HEK293T (cell line): ENCODE results near the gene FN1.
"Not testable (repeated sequence)": the region's sequence is repeated elsewhere in the genome, so short reads cannot be mapped to it uniquely, and the experiment has no call there.

Experiments
- CTCF ChIA-PET: fragments of 350-600 bp; formaldehyde crosslinking; extraction: SDS; loops from one replicate; lab custom pipeline; 2021; ENCODE audit warnings: antibody characterized with exemption, inconsistent platforms; lab: Yijun Ruan, JAX
- POLR2A ChIA-PET: fragments of 350-600 bp; formaldehyde crosslinking; extraction: SDS; loops from one replicate; lab custom pipeline; 2020; ENCODE audit warnings: antibody characterized with exemption, inconsistent platforms; lab: Yijun Ruan, JAX
- DNase-seq: peaks from one replicate; pipeline ENCODE4 v3.0.0; 2012; ENCODE audit warnings: mixed read lengths; ENCODE audit errors: extremely low spot score
- ARNT ChIP-seq: fragments of 450-650 bp; IDR thresholded peaks from 2 replicates; pipeline ENCODE4 v1.6.1; 2017; ENCODE audit warnings: mild to moderate bottlenecking
- BHLHE40 ChIP-seq: fragments of 450-650 bp; IDR thresholded peaks from 2 replicates; pipeline ENCODE4 v1.6.1; 2016; ENCODE audit warnings: mild to moderate bottlenecking, moderate library complexity, borderline replicate concordance
- CTBP1 ChIP-seq: fragments of 450-650 bp; IDR thresholded peaks from 2 replicates; pipeline ENCODE4 v1.6.1; 2016; ENCODE audit warnings: borderline replicate concordance
- ELF4 ChIP-seq: fragments of 450-650 bp; IDR thresholded peaks from 2 replicates; pipeline ENCODE4 v1.6.1; 2017; ENCODE audit warnings: antibody characterized with exemption
- FOXA1 ChIP-seq: fragments of 450-650 bp; IDR thresholded peaks from 2 replicates; pipeline ENCODE4 v1.6.1; 2016; ENCODE audit warnings: mild to moderate bottlenecking
- FOXK2 ChIP-seq: fragments of 450-650 bp; IDR thresholded peaks from 2 replicates; pipeline ENCODE4 v1.6.1; 2016; ENCODE audit warnings: mild to moderate bottlenecking
- FOXM1 ChIP-seq: fragments of 450-650 bp; IDR thresholded peaks from 2 replicates; pipeline ENCODE4 v1.6.1; 2017; ENCODE audit warnings: mild to moderate bottlenecking, borderline replicate concordance
- HDGF ChIP-seq: fragments of 450-650 bp; IDR thresholded peaks from 2 replicates; pipeline ENCODE4 v1.6.1; 2017; ENCODE audit warnings: antibody characterized with exemption, borderline replicate concordance
- L3MBTL2 ChIP-seq: fragments of 450-650 bp; conservative IDR thresholded peaks from 2 replicates; pipeline ENCODE4 v1.6.1; 2016; ENCODE audit warnings: mild to moderate bottlenecking
- LEF1 ChIP-seq: fragments of 450-650 bp; IDR thresholded peaks from 2 replicates; pipeline ENCODE4 v1.6.1; 2017; ENCODE audit warnings: mild to moderate bottlenecking, borderline replicate concordance
- NFRKB ChIP-seq: fragments of 450-650 bp; IDR thresholded peaks from 2 replicates; pipeline ENCODE4 v1.6.1; 2016; ENCODE audit warnings: mild to moderate bottlenecking, moderate library complexity
- SP1 ChIP-seq: fragments of 450-650 bp; IDR thresholded peaks from 2 replicates; pipeline ENCODE4 v1.6.1; 2017
- SUZ12 ChIP-seq: fragments of 450-650 bp; IDR thresholded peaks from 2 replicates; pipeline ENCODE4 v1.6.1; 2016; ENCODE audit warnings: mild to moderate bottlenecking
- TARDBP ChIP-seq: fragments of 450-650 bp; IDR thresholded peaks from 2 replicates; pipeline ENCODE4 v1.6.1; 2016
- ZNF384 ChIP-seq: fragments of 450-650 bp; IDR thresholded peaks from 2 replicates; pipeline ENCODE4 v1.6.1; 2016
- TF ChIP-seq, protein P1 (sequence below): fragments of 450-650 bp; IDR thresholded peaks from 2 replicates; pipeline ENCODE4 v1.6.1; 2016

Gene FN1

DNA sequence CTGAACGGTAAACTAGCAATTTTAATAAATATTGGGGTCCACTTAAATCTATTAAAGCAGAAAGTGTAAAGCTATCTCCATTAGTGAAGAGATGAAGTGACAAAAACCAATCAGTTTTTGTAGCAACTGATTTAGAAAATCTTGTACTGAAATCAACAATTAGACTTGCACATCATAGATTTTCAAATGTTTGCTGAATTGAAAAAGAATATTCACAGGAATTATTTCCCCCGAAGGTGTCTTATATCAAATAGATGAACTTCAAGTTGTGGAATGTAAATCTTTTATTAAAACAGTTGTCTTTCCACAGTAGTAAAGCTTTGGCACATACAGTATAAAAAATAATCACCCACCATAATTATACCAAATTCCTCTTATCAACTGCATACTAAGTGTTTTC is 75.3 kb downstream of the FN1 start:
- POLR2A ChIA-PET = no interaction called here
- CTCF ChIA-PET = no interaction called here
- no peak for TF ChIP-seq SUZ12
- TF ChIP-seq FOXK2 = no peak
- TF ChIP-seq BHLHE40 = no peak
- TF ChIP-seq SP1 = no peak
- TF ChIP-seq HDGF = no peak
- no peak for TF ChIP-seq ZNF384
- no peak for TF ChIP-seq L3MBTL2
- TF ChIP-seq ARNT = no peak
- TF ChIP-seq TARDBP = no peak
- TF ChIP-seq LEF1 = no peak
- no peak for TF ChIP-seq FOXA1
- DNase-seq = no peak

DNA sequence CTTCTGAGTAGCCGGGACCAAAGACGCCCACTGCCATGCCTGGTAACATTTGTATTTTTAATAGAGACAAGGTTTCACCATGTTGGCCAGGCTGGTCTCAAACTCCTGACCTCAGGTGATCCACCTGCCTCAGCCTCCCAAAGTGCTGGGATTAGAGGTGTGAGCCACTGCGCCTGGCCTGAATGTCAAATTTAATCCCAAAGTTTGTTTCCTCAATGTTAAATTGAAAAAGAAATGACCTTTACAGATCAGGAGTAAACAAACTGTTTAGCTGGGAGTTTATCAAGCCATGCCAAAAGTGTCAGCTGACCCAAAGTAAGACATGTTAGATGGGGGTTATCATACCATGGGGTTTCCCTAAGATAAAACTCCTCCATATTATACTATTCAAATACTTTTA is 75.8 kb downstream of the FN1 start:
- POLR2A ChIA-PET, CTCF ChIA-PET, DNase-seq: not testable (repeated sequence)

DNA sequence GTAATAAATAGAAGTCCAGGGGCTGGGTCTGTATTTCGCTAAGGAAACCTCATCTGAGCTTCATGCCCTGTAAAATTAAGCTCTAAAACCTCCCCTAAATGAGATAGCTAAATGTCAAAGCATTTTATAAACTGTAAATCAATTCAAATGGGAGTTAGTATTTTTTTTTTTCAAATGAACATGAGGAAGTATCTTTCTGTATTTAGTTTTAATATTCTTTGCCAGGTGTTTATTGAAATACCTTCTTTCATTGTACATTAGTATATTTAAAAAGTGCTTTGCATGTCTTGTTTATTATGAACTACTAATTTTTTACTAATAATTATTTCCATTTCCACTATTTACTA is 76.3 kb downstream of the FN1 start:
- ChIA-PET POLR2A (no interaction called here), CTCF (no interaction called here)
- no peak for DNase-seq
- no peak for TF ChIP-seq FOXK2
- no peak for TF ChIP-seq ELF4
- TF ChIP-seq FOXA1 = no peak
- TF ChIP-seq TARDBP = no peak
- TF ChIP-seq, protein P1, sequence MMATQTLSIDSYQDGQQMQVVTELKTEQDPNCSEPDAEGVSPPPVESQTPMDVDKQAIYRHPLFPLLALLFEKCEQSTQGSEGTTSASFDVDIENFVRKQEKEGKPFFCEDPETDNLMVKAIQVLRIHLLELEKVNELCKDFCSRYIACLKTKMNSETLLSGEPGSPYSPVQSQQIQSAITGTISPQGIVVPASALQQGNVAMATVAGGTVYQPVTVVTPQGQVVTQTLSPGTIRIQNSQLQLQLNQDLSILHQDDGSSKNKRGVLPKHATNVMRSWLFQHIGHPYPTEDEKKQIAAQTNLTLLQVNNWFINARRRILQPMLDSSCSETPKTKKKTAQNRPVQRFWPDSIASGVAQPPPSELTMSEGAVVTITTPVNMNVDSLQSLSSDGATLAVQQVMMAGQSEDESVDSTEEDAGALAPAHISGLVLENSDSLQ = no peak
- no peak for TF ChIP-seq HDGF
- no peak for TF ChIP-seq CTBP1
- TF ChIP-seq ARNT = no peak
- TF ChIP-seq ZNF384 = no peak
- no peak for TF ChIP-seq SUZ12
- no peak for TF ChIP-seq SP1
- TF ChIP-seq BHLHE40 = no peak
- TF ChIP-seq LEF1 = no peak
- no peak for TF ChIP-seq NFRKB
- no peak for TF ChIP-seq FOXM1

DNA sequence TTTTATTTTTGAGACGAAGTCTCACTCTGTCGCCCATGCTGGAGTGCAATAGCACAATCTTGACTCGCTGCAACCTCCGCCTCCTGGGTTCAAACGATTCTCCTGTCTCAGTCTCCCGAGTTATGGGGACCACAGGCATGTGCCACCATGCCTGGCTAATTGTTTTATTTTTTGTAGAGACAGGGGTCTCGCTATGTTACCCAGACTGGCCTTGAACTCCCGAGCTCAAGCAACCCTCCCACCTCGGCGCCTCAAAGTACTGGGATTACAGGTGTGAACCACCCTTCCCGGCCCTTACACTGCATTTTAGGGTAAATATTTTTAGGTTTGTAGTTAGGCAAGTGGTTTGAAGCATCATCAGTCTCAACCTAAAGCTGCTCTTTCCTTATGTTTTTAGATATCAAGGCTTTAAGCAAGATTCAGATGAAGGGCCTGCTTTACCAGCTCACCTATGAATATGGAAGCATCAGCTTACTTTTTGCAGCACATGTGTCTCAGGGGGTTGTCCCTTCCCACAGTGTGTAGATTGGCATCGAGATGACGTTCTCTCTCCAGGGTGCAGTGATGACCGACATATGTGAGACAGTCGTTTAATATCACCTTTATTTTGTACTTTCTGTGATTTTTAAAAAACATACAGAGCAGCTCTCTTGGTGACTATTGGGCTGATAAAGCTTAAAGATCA is 76.8 kb downstream of the FN1 start:
- POLR2A ChIA-PET = no interaction called here
- no peak for DNase-seq
- CTCF ChIA-PET = no interaction called here
- TF ChIP-seq ARNT (no peak), SP1 (no peak), FOXM1 (no peak), BHLHE40 (no peak), CTBP1 (no peak), ELF4 (no peak), HDGF (no peak), L3MBTL2 (no peak), TARDBP (no peak), NFRKB (no peak), FOXA1 (no peak), LEF1 (no peak), SUZ12 (no peak), FOXK2 (no peak)
- TF ChIP-seq, protein P1 = no peak

DNA sequence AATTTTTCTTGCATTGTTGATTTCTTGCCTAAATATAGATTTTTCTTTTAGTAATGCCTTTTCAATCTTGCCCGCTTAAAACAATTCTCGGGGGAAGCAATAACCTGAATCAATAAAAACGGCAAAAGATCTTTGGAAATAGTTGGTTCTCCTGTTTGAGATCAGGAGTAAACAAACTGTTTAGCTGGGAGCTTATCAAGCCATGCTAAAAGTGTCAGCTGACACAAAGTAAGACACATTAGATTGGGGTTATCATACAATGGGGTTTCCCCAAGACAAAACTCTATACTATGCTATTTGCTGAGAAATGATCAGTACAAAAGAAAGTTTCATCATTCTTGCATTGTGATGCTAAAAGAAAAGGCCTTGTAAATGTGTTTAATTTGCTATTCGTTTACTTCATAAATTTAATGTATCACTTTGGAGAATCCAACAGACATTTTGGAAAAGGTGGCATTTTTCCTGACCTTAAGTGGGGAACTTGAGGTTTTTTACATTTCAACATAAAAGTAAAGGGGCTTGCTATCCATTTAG is 77.5 kb downstream of the FN1 start:
- no peak for DNase-seq
- ChIA-PET CTCF (no interaction called here), POLR2A (no interaction called here)
- TF ChIP-seq BHLHE40 (no peak), L3MBTL2 (no peak), HDGF (no peak), ZNF384 (no peak), SUZ12 (no peak), ARNT (no peak), TARDBP (no peak), LEF1 (no peak), CTBP1 (no peak), ELF4 (no peak), FOXM1 (no peak), SP1 (no peak)

DNA sequence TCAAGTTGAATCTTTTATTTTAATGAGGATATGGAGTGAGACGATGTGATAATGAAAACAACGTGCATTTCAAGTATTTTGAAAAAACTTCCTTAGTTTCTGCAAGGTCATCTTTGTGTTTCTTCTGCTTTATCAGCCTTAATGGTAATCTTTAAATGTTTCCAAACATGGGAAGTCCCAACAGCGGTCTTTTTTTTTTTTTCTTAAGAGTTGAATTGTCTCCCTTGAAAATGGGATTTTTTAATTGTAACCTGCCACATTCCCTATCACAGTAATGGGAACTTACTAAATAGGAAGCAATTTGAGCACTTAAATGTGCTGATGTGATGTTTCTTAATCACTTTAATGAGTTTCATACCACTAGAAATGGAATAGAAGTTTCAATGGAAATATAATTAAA is 78.2 kb downstream of the FN1 start:
- TF ChIP-seq ARNT (no peak), ELF4 (no peak), HDGF (no peak), SP1 (no peak), FOXM1 (no peak), SUZ12 (no peak), ZNF384 (no peak), BHLHE40 (no peak), CTBP1 (no peak), FOXK2 (no peak), TARDBP (no peak), NFRKB (no peak), L3MBTL2 (no peak), FOXA1 (no peak), LEF1 (no peak)
- TF ChIP-seq, protein P1 = no peak
- ChIA-PET CTCF (interaction anchor here (0.6 kb wide), 1 partner anchor 11 kb away, joined by 3 read pairs; no protein-coding TSS in a partner anchor), POLR2A (no interaction called here)
- DNase-seq = no peak
